ENCODE data around the gene MFSD12.

GRCh38 chr19:3603121-3603811 is 45.9 kb upstream of the MFSD12 start:
- no peak for TF ChIP-seq CTCF (IDR thresholded peaks at IDR 0.05; ENCODE audit: insufficient read depth, low read depth, low read length)
- TF ChIP-seq EZH2 (IDR thresholded peaks at IDR 0.05; ENCODE audit: insufficient read depth, low read length), result no peak

Measured in astrocyte (in vitro differentiated cells and primary cell).